ENCODE measurements around the gene ZNF492. TPM values are rescaled to one million over a fixed set of nuclear protein-coding genes. Genes with fewer than 3 reads are reported as not detected.

The ZNF492 gene
- total RNA-seq, 1 donor from 2014 or later, result 0.62 TPM

Other genes with a start within 250 kb of the ZNF492 start
- 0.71 TPM for gene ZNF98, start 212.0 kb upstream of the ZNF492 start, total RNA-seq
- 0.49 TPM for gene ZNF99, start 149.8 kb downstream of the ZNF492 start, total RNA-seq
- not detected for gene ZNF723, start 198.0 kb downstream of the ZNF492 start, total RNA-seq